Rectal smooth muscle tissue (tissue), 1 donor: Measurements from ENCODE around the gene TRIM25.

ENCODE experiments used
- H3K27ac ChIP-seq: one replicate; pipeline ENCODE4 v1.7.0; 2013; ENCODE audit warnings: low read depth, low read length, inconsistent platforms
- H3K27me3 ChIP-seq: one replicate; pipeline ENCODE4 v1.7.0; 2013; ENCODE audit warnings: low read length; ENCODE audit not compliant: control insufficient read depth, insufficient read depth
- H3K36me3 ChIP-seq: one replicate; pipeline ENCODE4 v1.7.0; 2013; ENCODE audit warnings: low read length; ENCODE audit not compliant: control insufficient read depth, insufficient read depth
- H3K4me1 ChIP-seq: one replicate; pipeline ENCODE4 v1.7.0; 2013; ENCODE audit warnings: low read length; ENCODE audit not compliant: control insufficient read depth, insufficient read depth
- H3K4me3 ChIP-seq: one replicate; pipeline ENCODE4 v1.7.0; 2013; ENCODE audit warnings: low read length
- H3K9ac ChIP-seq: one replicate; pipeline ENCODE4 v1.7.0; 2013; ENCODE audit warnings: low read length

TRIM25 gene

DNA sequence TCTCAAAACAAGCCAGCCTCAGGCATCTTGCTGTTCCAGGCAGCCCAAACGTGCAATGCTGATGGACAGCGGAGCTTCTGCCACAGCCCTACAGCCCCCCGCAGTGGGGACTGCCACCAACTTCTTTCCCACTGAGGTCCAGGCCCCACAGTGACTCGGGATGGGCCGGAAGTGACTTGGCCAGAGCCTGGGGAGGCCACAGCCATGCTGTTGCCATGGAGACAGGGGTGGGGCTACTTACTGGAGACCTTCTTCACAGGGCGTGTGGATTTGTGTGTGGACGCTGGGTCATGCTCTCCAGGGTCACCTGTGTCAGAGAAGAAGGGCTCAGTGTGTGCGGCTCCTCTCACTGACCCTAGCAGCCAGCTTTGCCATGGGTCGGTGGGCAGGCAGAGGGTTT lies 15.0 kb downstream of the TRIM25 start:
- H3K4me1 ChIP-seq = no peaks in the 10 kb centered on the region
- H3K27ac ChIP-seq = no peak overlapping the region
- H3K4me3 ChIP-seq = no peak overlapping the region
- H3K27me3 ChIP-seq = no peaks in the 10 kb centered on the region
- no peak overlapping the region for H3K9ac ChIP-seq
- H3K36me3 ChIP-seq = peaks cover 50% of the 10 kb centered on the region

DNA sequence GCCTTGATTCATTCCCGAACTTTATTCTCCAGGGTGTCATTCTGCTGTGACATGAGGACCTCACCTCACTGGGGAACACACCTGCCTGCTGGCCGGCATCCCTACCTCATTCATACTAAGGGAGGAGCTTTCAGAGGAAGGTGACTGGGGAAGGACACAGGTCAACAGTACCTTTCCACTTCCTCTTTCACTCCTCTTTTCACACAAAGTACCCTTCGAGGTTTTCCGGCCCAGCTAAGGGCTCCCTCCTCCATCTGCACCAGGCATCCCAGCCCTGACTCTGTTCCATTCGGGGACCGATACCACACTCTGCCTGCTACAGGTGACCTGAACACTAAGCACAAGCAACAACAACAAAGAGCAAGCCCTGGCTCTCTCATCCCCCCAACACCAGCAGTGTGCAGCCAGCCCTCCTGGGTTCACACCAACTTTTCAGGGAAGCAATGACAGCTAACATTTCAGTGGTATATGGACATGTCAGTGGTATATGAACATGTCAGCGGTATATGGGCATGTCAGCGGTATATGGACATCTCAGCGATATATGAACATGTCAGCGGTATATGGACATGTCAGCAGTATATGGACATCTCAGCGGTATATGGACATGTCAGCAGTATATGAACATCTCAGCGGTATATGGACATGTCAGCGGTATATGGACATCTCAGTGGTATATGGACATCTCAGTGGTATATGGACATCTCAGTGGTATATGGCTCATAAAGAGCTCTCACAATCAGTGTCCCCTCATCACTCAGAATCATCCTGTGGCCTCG lies 16.0 kb downstream of the TRIM25 start:
- no peak overlapping the region for H3K9ac ChIP-seq
- no peaks in the 10 kb centered on the region for H3K27me3 ChIP-seq
- peaks cover 53% of the 10 kb centered on the region for H3K36me3 ChIP-seq
- no peak overlapping the region for H3K4me3 ChIP-seq
- H3K4me1 ChIP-seq = no peaks in the 10 kb centered on the region
- no peak overlapping the region for H3K27ac ChIP-seq

DNA sequence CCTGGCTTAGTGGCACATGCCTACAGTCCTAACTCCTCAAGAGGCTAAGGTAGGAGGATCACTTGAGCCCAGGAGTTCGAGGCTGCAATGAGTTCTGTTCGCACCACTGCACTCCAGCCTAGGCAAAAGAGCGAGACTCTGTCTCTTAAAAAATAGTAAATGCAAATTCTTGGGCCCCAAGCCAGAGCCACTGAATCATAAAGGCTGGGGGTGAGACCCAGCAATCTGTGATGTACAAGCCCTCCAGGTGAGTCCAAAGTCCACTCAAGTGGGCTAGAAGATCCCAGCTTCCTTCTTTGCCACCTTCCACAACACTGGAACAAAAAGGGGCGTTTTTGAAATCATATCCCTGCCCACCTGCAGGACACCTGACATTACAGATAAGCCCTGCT lies 16.9 kb downstream of the TRIM25 start:
- Histone ChIP-seq H3K27me3 (no peaks in the 10 kb centered on the region), H3K4me3 (no peak overlapping the region), H3K4me1 (no peaks in the 10 kb centered on the region), H3K36me3 (peaks cover 51% of the 10 kb centered on the region), H3K27ac (no peak overlapping the region), H3K9ac (no peak overlapping the region)

DNA sequence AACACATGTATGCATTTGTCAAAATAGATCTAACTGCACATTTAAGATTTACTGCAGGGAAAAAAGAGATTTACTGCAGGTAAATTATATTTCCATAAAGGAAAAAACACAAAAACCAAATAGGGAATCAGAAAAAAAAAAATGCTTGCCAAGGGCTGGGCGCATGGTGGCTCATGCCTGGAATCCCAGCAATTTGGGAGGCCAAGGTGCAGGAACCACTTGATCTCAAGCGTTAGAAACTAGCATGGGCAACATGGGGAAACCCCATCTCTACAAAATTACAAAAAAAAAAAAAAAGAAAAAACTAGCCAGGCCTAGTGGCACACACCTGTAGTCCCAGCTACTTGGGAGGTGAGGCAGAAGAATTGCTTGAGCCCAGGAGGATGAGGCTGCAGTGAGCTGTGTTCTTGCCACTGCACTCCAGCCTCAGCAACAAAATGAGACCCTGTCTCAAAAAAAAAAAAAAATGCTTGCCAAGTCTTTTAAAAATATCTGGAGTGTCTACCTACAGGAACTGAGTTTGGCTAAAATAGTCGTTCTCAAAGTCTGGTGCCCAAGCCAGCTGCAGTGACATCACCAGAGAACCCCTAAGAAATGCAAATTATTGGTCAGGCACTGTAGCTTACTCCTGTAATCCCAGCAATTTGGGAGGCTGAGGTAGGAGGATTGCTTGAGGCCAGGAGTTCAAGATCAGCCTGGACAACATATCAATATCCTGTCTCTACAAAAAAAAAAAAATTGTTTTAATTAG lies 17.5 kb downstream of the TRIM25 start:
- Histone ChIP-seq H3K27me3 (no peaks in the 10 kb centered on the region), H3K4me3 (no peak overlapping the region), H3K9ac (no peak overlapping the region), H3K4me1 (no peaks in the 10 kb centered on the region), H3K27ac (no peak overlapping the region), H3K36me3 (peaks cover 51% of the 10 kb centered on the region)

DNA sequence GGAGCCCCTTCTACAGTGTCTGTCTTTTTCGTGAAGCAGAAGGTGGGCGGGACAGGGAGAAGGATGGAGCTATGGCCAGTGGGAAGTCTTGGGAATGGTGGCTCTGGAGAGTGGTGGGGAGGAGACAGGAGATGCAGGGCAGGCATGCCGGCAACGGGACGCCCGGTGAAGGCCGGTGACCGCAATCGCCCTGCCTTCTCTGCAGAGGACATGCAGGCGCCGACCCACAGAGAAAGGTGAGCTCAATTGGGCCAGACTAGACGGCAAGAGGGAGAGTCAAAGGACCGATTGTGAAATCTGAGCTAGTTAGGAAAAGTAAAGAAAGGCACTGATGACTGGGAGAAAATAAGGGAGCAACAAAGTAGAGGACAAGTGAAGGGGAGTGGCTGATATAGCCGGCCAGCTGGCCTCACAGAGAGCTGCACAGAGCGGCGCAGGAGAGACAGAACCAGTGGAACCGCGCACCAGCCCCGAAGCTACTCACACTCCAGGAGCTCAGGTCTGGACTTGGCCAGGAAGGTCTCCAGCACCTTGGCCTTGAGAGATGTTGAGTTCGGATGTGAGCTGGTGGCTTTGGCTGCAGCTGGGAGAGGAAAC lies 18.9 kb downstream of the TRIM25 start:
- H3K36me3 ChIP-seq = peaks cover 46% of the 10 kb centered on the region
- H3K27me3 ChIP-seq = no peaks in the 10 kb centered on the region
- no peak overlapping the region for H3K9ac ChIP-seq
- H3K27ac ChIP-seq = no peak overlapping the region
- H3K4me1 ChIP-seq = no peaks in the 10 kb centered on the region
- no peak overlapping the region for H3K4me3 ChIP-seq

DNA sequence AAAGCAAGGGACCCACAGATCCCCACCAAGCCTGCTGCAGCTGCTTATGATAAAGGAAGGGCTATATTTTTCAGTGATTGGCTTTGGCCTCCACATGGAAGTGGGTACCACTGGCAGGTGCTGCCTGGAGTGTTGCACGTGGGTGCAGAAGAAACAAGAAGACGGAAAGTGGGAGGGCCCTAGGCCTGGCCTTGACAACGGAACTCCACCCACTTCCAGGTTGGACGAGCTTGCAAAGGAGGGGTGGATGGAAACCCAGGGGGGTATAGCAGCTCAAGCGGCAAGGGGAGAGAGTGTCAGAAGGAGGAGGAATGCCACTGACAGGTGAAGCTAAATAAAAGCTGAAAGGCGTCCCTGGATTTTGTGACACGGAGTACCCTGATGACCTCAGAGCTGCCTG lies 20.3 kb downstream of the TRIM25 start:
- H3K9ac ChIP-seq = no peak overlapping the region
- no peaks in the 10 kb centered on the region for H3K4me1 ChIP-seq
- H3K27ac ChIP-seq = no peak overlapping the region
- H3K4me3 ChIP-seq = no peak overlapping the region
- H3K27me3 ChIP-seq = no peaks in the 10 kb centered on the region
- peaks cover 41% of the 10 kb centered on the region for H3K36me3 ChIP-seq

DNA sequence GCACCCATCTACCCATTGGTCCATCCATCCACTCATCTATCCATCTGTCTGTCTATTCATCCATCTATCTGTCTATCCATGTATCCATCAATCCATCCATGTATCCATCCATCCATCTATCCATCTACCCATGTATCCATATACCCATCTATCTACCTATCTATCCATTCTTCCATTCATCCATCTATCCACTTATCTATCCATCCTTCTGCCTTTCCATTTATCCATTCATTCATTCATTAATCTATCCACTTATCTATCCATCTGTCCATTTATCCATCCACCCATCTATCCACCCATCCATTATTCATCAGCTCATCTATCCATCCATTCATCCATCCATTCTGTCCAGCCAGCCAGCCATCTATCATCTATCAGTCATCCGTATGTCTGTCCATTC lies 21.5 kb downstream of the TRIM25 start:
- peaks cover 43% of the 10 kb centered on the region for H3K36me3 ChIP-seq
- H3K9ac ChIP-seq = no peak overlapping the region
- no peak overlapping the region for H3K27ac ChIP-seq
- H3K27me3 ChIP-seq = no peaks in the 10 kb centered on the region
- H3K4me3 ChIP-seq = no peak overlapping the region
- no peaks in the 10 kb centered on the region for H3K4me1 ChIP-seq

DNA sequence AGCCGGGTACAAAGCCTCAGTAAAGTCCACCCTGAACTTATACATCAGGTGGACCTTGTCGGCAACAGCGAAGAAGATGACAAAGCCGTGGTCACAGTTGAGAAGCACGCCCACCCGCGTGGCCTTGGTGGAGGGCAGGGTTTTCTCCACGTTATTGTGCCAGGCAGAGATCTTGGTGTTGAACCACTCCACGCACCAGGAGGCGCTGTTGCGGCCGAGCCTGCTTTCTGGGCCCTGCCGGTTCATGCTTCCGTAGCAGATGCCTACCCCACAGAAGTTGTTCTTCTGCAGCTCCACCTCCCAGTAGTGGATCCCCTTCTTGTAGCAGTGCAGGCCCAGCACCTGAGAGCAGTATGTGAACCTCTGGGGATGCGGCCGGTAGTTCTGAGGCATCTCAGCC lies 22.1 kb downstream of the TRIM25 start:
- Histone ChIP-seq H3K4me3 (no peak overlapping the region), H3K27ac (no peak overlapping the region), H3K9ac (no peak overlapping the region), H3K27me3 (no peaks in the 10 kb centered on the region), H3K36me3 (peaks cover 42% of the 10 kb centered on the region), H3K4me1 (no peaks in the 10 kb centered on the region)

DNA sequence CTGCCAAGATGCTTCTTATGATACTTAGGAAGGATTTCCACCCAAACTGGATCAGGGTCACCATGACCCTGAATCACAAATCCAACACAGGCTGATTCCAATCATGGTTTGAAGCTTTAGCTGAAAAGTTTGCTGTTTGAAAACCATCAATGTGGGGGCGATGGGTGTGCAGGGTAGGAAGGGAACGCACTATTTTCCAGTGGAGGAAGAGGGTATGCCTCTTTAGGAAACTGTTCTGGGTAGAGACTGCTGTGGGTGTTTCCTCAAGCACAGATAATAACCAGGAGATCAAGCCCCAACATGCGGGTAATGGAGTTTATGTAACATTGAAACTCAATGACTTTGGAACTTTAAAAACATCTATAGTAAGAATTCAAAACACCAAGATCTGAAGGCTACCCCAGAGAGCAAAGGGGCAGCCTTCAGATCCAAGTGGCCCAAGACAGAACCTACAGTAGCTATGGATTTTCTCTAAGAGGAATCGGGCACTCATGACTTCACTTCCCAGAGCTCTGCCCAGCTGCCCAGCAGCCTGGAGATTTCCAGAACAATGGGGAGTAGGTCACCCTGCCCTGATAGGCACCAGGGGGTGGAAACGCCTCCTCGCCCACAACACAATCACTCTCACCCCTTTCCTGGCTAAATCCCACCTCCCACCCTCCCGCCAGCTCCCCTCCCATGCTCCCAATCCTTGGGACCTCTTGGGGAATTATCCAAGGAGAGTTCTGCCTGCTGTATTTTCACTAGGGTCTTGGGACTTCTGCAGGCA lies 22.8 kb downstream of the TRIM25 start:
- no peak overlapping the region for H3K4me3 ChIP-seq
- H3K9ac ChIP-seq = no peak overlapping the region
- no peaks in the 10 kb centered on the region for H3K4me1 ChIP-seq
- H3K36me3 ChIP-seq = peaks cover 42% of the 10 kb centered on the region
- no peak overlapping the region for H3K27ac ChIP-seq
- H3K27me3 ChIP-seq = no peaks in the 10 kb centered on the region

DNA sequence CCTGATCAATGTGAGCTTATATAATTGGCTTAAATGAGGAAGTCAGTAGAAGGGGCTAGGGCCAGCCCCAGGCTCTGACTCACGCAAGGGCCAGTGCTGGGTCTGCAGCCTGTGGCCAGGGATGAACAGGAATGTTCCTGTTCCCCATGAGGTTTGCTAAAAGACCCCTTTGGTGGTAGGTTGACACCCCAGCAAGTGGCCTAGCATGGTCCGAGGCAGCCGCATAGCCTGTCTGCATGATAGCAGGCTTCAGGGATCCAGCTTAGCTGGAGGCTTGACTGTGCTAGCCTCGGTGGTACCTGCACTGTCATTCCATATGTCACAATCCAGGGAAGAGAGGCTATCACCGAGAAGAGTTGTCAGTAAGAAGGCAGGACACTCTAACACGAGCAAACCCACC lies 23.5 kb downstream of the TRIM25 start:
- Histone ChIP-seq H3K4me1 (no peaks in the 10 kb centered on the region), H3K27me3 (no peaks in the 10 kb centered on the region), H3K9ac (no peak overlapping the region), H3K4me3 (no peak overlapping the region), H3K27ac (no peak overlapping the region), H3K36me3 (peaks cover 42% of the 10 kb centered on the region)

DNA sequence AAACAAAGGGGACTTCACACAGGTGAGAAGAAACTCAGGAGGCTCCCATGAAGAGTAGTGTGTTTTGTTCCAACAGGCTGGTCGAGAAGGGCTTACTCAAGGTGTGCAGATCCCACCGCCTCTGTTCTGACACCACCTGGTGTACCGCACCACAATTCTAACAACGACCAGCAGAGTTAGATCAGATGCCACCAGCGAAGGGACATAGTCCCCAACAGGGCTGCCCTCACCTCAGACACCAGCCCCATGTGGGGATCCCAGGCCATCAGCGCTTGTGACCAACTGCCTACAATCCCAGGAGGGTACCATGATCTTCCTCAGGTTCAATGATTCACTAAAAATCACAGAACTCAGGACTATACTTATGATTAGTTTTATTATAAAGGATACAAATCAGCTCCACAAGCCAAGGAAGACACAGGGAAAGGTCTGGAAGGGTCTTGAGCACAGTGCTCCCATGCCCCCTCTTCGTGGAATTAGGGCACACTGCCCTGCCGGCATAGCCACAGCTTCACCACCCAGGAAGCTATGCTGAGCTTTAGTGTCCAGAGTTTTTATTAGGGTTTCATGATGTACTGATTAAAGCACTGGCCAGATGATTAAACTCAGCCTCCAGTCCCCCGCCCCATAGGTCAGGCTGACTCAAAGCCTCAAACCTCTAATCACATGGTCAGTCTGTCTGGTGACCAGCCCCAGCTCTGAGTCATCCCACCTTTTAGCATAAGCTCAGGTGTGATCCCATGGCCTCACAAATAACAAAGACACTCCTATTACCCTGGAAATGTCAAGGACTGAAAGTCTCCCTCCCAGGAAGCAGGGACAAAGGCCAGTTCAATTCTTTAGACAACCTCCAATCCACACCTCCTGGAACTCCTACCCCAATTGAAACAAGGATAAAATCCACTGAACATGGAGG lies 26.0 kb downstream of the TRIM25 start:
- Histone ChIP-seq H3K27me3 (no peaks in the 10 kb centered on the region), H3K36me3 (peaks cover 26% of the 10 kb centered on the region), H3K4me1 (no peaks in the 10 kb centered on the region), H3K4me3 (no peak overlapping the region), H3K27ac (no peak overlapping the region), H3K9ac (no peak overlapping the region)
